DMS53 treated with DMSO at 0.1 percent for 48 hours (cell line): ENCODE results near the gene IL17REL.

Experiments
- DNase-seq: peaks from one replicate; lab custom pipeline; 2025; ENCODE audit not compliant: unreplicated experiment; lab: John Stamatoyannopoulos, UW

The IL17REL gene

DNA sequence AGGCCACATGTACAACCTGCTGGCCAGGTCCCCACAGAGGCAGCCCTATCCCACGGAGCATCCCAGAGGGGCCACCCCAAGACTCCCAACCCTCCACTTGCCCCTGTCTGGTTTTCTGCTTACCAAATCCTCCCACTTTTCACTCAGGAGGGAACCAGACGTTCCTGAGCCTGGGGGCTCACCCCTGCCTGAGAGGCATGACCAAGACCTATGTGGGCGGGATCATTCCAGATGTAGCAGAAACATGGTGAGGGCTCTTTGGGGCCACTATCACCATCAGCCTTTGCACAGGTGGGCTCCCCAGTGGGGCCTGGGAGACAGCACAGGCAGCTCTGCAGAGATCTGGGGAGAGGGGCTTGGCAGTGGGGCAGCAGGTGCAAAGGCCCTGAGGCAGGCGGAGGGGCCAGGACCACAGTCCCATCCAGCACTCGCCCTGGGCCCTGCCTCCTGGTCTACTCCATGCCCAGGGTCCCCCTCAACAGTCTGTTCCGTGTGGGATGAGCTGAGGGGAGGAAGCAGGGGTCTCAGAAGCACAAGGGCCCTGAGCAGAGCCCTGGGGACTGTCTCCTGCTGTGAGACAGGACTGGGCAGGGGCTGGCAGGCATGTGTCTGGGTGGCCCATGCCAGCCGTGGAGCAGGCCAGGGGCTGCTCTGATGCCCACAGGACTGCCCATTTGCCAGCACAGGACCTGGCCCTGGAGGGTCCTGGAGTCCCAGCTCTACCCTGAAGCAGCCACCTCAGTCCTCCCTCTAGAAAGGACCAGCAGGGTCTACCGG is 42.6 kb downstream of the IL17REL start:
- DNase-seq: no peak

DNA sequence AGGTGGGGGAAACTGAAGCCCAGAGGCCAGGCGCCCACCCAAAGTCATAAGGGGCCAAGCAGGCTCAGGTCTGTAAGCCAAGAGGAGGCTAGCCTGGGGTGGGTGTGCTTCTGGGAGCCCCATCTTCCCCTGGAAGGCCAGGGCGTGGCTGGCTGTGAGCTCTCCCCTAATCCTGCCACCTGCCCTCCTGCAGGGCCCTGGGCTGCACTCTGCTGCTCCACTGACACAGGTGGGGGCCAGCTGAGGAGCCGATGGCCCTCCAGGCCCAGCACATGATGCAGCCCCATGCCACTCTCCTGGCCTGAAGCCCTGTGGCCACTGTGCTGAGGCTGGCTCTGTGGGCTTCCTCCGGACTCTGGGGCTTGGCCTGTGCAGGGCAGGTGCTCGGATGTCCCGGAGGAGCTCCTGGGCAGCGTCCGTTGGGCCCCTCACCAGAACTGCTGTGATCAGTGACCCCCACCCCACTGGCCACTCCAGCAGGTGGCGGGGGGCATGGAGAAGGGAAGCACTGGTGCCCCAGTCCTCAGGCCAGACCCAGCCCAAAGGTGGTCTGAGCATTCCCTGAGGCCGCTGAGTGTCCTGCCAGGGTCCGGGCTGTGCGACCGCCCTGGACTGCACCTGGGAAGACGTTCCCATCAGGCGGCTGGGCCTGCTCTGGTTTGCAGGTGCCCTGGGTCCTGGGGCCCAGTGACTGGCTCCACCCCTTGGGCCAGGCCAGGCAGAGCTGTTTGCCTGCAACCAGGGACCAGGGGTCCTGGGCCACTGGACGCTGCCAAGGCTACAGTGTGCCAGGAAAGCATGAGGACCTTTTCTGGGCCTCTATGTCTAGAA is 43.5 kb downstream of the IL17REL start:
- DNase-seq: no peak

DNA sequence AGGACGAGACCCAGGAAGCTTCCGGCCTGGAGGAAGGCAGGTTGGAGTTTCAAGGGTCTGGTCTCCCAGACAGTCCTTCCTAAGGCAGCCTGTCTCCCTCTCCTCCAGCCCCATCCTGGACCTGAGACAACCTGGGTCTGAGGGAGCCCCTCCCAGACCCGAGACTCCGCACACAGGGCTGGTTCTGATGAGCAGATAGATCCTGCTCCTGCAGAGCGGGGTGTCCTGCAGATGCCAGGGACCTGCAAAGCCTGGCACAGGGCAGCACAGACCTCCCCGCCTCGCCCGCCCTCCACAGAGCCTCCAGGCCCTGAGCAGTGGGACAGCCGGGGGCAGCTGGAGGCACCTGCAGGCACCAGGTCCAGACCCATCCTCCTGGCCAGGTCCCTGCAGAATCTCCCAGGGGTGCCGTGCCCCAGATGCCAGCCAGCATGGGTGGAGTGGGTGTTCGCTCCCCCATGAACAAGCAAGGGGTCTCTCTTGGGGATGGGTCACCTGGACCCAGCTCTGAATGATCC is 44.2 kb downstream of the IL17REL start:
- DNase-seq: no peak

DNA sequence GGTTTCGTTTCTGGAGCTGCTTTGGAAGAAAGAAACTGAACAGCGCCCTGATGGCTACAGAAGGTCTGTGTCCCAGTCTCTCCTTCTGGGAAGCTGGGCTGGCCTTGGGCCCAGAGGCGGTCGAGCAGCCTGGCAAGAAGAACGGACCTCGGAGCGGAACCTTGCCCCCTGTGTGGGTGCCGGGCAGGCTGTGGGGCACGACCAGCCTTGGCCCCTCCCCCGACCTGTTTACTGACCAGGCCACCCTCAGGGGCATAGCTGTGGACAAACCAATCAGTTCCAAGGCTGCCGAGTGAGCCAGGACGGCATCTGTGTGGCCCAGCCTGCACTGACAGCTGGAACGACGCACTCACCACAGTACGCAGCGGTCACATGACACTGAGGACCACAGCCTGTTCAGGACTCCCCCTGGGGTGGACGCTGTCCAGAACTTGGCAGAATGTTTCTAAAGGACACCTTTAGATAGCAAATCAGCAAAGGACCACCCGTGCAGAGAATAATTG is 44.8 kb downstream of the IL17REL start:
- DNase-seq: no peak

DNA sequence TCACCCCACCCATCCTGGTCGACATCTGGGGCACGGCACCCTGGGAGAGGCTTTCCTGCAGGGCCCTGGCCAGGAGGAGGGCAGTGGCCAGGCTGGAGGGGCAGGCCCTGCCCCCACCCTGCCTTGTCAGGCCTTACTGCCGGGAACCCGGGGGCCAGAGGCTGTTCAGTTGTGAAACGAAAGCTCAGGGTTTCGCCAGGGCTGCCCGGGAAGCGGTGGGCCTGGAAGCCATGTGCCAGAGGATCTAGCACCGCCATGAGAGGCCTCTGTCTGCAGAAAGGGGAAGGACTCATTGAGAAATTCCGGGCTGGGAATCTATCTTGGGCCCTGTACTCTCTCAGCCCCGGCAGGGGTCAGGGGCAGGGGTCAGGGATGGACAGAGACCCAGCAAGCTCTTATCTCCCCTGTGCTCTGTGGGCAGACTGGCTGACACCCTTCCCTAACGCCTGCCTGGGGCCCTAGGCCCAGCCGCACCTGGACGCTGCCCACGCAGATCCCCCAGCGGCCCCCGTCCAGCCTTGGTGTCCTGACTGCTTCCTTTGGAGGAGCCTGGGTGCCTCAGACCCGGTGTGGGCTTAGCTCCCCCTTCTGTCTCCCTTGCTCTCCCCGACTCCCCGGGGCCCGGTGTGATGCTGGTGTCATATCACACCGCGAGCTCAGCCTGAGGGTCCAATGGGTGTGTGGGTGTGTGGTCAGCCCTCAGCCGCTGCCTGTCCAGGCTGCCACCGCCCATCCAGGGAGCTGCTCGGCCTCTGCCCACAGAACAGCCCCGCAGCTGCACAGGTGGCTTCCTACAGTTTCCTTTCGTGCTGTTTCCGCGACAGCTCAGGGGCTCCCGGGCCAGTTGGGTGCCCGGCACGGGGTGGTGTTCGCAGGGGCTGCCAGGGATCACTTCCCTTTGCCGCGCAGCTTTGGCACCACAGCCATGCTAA is 45.5 kb downstream of the IL17REL start:
- no peak for DNase-seq

DNA sequence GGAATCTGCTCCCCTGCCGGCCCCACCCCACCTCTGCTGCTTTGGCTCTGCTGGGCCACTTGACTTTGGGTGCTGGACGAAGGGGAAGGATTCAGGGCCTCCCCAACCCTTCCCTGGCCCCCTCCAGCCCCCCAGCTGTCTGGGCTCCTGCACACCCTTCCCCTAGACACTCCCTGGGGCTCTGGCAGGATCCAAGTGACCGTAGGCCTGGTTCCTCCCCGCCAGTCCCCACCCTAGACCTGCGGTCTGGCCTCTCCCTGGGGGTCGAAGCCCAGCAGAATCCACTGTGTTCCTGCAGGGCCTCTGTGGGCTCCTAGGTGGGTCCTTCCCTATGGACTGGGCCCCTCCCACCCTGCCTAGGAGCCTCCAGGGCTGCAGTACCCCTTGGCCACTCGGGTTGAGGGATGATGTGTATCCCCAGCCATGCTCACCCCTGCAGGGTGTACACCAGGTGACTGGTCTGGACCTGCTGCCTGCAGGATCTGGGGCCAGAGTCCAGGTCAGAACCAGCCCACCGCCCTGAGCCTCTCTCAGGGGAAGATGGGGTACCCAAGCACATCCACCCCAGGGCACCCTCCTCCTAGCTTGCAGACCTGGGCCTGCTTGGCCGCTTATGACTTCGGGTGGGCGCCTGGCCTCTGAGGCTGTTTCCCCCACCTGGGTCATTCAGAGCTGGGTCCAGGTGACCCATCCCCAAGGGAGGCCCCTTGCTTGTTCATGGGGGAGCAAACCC is 46.4 kb downstream of the IL17REL start:
- no peak for DNase-seq

DNA sequence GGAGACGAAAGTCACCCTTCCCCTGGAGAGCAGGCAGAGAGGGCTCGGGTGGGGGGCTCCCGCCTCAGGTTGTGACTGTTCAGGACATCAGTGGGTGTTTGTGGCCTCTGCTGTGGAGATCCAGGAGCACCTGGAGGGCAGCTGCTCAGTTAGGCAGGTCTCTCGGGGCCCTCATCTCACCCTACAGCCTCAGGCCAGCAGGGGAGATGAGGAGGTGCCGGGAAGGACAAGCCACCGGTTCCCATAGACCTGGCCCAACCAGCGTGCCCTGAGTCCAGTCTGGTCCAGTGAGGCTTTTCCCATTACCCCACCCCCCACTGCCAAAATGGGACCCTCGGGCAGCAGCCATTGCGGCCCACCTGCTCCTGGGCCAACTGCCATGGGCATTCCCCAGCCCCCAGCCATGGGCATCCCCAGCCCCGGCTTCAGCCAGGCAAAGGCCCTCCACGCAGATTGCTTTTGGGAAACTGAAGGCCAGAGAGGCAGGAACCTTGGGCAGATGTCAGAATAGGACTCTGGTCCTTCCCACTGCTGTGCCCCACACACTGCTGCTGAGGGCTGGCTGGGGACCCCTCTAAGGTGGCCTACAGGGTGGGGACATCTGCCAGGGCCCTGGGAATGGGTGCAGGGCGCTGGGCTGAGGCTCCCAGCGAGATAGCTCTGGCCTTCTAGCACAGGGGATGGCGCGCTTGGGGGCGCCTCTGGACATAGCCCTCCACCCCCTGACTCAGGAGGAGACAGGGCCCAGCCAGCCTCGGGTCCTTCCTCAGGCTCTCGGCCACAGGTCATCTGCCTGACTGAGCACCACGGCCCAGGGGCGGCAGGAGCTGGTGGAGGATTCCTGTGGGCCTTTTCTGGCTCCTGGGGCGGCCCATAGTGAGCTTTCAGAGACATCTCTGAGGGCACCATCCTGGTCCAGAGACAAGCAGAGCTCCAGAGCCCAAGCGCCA is 47.2 kb downstream of the IL17REL start:
- DNase-seq: no peak

DNA sequence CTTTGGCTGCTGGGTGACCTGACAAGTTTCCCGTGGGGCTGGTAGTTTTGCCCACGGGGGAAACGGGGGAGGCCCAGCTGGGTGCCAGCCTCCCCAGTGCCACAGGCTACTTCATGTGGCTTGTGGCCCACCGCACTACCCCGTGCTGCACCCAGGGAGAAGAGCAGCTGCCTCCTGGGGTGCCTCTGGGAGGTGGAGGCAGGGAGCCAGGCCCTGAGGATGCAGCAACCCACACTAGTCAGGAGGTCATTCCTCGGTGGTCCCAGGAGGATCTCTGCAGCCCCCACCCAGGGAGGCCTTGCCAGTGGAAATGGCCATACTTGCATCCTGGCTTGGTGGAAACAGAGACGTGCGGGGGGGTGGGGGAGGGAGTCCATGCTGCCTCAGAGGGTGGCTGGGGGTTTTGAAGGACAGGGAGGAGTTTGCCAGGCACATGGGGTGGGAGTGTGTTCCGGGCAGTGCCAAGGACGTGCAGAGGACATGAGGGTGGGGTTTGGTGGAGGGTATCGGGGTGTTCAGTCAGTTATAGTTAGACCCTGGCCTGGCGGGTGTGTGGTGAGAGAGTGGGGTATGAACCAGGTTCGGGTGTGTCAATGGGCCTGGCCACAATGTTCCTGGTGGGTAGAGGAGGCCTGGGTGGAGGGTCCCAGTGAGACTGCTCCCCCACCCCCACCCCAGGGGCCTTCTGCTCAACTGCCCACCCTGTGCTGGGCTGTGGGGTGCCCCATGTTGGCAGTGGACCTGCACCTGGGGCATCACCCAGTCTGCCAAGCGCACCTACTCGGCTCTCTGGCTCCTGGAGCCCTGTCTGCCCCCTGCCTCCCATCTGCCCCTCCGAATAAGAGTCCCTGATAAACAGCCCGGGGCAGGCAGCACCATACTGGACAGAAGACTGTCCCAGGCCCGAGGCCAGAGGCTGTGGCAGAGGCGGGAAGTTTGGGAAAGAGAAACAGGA is 48.2 kb downstream of the IL17REL start:
- DNase-seq: no peak

DNA sequence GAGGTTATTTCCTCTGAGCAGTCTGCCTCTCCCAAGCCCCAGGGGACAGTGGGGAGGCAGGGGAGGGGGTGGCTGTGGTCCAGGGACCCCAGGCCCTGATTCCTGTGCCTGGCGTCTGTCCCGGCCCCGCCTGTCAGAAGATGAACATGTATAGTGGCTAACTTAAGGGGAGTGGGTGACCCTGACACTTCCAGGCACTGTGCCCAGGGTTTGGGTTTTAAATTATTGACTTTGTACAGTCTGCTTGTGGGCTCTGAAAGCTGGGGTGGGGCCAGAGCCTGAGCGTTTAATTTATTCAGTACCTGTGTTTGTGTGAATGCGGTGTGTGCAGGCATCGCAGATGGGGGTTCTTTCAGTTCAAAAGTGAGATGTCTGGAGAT is 48.9 kb downstream of the IL17REL start:
- no peak for DNase-seq

DNA sequence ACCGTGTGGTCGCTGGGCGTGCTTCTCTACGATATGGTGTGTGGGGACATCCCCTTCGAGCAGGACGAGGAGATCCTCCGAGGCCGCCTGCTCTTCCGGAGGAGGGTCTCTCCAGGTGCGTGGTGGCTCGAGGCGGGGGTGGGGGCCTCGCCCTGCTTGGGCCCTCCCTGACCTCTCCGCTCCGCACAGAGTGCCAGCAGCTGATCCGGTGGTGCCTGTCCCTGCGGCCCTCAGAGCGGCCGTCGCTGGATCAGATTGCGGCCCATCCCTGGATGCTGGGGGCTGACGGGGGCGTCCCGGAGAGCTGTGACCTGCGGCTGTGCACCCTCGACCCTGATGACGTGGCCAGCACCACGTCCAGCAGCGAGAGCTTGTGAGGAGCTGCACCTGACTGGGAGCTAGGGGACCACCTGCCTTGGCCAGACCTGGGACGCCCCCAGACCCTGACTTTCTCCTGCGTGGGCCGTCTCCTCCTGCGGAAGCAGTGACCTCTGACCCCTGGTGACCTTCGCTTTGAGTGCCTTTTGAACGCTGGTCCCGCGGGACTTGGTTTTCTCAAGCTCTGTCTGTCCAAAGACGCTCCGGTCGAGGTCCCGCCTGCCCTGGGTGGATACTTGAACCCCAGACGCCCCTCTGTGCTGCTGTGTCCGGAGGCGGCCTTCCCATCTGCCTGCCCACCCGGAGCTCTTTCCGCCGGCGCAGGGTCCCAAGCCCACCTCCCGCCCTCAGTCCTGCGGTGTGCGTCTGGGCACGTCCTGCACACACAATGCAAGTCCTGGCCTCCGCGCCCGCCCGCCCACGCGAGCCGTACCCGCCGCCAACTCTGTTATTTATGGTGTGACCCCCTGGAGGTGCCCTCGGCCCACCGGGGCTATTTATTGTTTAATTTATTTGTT is 49.6 kb downstream of the IL17REL start:
- DNase-seq: no peak

DNA sequence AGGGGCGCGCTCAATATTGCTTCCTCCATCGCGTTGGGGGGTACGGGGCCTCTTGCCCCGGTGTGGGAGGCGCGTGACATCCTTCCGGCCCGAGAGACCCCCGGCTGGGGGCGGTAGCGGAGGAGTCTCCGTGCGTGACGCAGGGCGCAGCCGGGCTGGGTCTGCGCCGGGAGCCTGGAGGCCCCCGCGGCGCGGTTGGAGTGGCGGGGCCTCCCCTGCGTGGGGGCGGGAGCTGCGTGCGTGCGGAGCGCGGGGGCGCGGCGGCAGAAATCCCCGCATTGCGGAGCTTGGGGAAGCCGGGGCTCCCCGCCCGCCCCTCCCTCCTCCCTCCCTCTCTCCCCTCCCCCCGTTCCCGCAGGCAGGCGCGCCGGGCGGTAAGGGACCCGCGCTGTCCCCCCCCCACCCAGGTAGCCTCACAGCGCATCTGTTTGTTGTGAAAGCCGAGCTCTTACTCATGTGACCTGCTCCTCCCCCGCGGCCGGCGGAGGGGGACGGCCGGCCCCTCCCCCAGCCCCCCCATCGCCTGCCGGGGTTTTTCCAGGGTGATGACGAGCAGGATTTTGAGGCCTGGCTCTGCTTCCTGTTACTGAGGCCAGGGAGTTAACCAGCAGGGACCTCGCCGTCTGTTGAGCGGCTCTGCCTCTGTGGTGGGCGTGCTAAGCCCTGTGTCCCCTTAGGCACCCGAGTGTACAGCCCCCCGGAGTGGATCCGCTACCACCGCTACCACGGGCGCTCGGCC is 50.4 kb downstream of the IL17REL start:
- peak; percentile 63 for DNase-seq

DNA sequence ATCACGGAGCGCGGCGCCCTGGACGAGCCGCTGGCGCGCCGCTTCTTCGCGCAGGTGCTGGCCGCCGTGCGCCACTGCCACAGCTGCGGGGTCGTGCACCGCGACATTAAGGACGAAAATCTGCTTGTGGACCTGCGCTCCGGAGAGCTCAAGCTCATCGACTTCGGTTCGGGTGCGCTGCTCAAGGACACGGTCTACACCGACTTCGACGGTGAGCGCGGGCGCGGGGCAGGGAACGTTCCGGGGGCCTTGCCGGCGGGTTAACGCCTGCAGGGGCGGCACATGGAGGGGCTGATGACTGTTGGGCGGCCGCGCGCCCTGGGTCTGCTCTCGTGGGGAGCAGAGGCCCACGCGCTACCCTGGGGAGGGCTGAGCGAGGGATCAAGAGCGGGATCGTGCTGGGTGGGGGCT is 51.0 kb downstream of the IL17REL start:
- DNase-seq: no peak

DNA sequence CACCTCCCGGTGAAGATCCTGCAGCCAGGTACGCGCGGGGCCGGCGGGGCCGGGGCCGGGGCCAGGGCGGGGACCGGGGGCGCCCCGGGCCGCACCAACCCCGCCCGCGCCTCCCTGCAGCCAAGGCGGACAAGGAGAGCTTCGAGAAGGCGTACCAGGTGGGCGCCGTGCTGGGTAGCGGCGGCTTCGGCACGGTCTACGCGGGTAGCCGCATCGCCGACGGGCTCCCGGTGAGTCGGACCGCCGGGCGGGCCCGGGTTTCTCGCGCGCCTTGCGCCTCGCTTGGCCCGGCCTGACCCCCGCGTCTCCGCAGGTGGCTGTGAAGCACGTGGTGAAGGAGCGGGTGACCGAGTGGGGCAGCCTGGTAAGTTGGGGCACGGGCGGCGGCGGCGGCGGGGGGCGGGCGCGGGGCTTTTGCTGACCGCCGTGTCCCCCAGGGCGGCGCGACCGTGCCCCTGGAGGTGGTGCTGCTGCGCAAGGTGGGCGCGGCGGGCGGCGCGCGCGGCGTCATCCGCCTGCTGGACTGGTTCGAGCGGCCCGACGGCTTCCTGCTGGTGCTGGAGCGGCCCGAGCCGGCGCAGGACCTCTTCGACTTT is 51.5 kb downstream of the IL17REL start:
- DNase-seq: no peak

DNA sequence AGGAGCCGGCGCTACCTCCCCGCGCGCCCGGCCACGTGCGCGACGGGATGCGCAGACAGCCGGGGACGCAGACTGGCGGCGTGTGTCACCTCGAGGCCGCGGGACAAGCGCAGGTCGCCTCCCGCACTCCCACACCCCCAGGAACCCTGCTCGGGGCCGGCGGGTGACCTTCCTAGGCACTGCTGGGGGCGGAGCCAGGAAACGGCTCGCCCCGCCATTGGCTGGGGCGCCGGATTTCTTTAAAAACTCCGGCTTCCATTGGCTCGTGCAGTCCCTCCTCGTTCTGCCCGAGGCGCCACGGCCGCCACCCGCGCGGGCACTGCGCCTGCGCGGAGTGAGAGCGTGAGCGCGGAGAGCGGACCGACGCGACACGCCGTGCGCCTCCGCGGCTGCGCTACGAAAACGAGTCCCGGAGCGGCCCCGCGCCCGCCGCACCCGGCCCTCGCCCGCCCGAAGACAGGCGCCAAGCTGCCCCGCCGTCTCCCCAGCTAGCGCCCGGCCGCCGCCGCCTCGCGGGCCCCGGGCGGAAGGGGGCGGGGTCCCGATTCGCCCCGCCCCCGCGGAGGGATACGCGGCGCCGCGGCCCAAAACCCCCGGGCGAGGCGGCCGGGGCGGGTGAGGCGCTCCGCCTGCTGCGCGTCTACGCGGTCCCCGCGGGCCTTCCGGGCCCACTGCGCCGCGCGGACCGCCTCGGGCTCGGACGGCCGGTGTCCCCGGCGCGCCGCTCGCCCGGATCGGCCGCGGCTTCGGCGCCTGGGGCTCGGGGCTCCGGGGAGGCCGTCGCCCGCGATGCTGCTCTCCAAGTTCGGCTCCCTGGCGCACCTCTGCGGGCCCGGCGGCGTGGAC is 52.2 kb downstream of the IL17REL start, which contains the start of gene PIM3:
TSS of gene PIM3 (plus strand) at position 614 of the 846 bp plus-strand sequence. CDS start at position 790, 176 bp downstream.
- peak; percentile 82 for DNase-seq

DNA sequence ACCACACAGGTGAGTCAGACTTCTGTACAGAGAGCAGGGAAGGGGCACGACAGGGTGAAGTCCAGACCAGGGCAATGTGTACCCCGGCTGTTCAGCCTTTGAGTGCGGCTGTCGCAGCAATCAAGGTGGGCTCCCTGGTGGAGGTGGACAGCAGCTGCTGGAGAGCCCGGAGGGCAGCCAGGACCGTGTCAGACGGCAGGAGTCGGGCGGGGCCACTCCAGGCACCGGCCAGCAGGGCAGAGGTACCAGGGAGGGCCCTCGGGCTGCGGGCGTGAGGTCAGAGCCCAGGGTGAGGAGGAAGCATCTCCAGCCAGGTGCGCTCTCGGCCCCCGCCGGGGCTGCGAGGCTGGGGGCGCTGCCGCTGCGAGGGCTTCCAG is 52.8 kb downstream of the IL17REL start:
- DNase-seq: no peak
